ENCODE measurements around the gene MAGEF1.

- TF ChIP-seq CTCF (IDR thresholded peaks at IDR 0.05), result no peak
- no peak for TF ChIP-seq POLR2A (IDR thresholded peaks at IDR 0.05)
Measured at GRCh38 chr3:184696697-184697096, 15.2 kb downstream of the MAGEF1 start.
